ENCODE measurements around the gene SPAG16. TPM values are rescaled to one million over a fixed set of nuclear protein-coding genes. Genes with fewer than 3 reads are reported as not detected.

Gene SPAG16
- total RNA-seq, 3 donors from 2014 or later = 5.4 to 5.7 (median 5.5) TPM

GRCh38 chr2:214436470-214436869 lies 1152.2 kb downstream of the SPAG16 start:
- Mint-ChIP-seq H3K27me3 (ENCODE audit: low read depth) (no peaks in the 10 kb centered on the region), H3K9me3 (no peaks in the 10 kb centered on the region), H3K4me3 (no peak overlapping the region), H3K4me1 (ENCODE audit: low read depth) (no peaks in the 10 kb centered on the region), H3K36me3 (ENCODE audit: insufficient read depth) (no peaks in the 10 kb centered on the region)
- no peak for DNase-seq
- ATAC-seq = no peak

- no peak for ATAC-seq
- no peaks in the 10 kb centered on the region for H3K36me3 Mint-ChIP-seq (ENCODE audit: insufficient read depth)
- DNase-seq = no peak
- H3K4me3 Mint-ChIP-seq = no peak overlapping the region
- no peaks in the 10 kb centered on the region for H3K9me3 Mint-ChIP-seq
- no peaks in the 10 kb centered on the region for H3K4me1 Mint-ChIP-seq (ENCODE audit: low read depth)
- H3K27me3 Mint-ChIP-seq (ENCODE audit: low read depth) = no peaks in the 10 kb centered on the region
These were observed 1166.0 kb downstream of the SPAG16 start for GRCh38 chr2:214450118-214450894.

GRCh38 chr2:214451516-214452275 lies 1167.4 kb downstream of the SPAG16 start:
- ATAC-seq = no peak
- no peaks in the 10 kb centered on the region for H3K36me3 Mint-ChIP-seq (ENCODE audit: insufficient read depth)
- no peak overlapping the region for H3K4me3 Mint-ChIP-seq
- H3K4me1 Mint-ChIP-seq (ENCODE audit: low read depth) = no peaks in the 10 kb centered on the region
- no peaks in the 10 kb centered on the region for H3K27me3 Mint-ChIP-seq (ENCODE audit: low read depth)
- no peak for DNase-seq
- no peaks in the 10 kb centered on the region for H3K9me3 Mint-ChIP-seq

Other genes with a start within 250 kb of the SPAG16 start
- 10 to 100 TPM in 2 of 3 donors, 1 to 10 TPM in 1; 8.0 to 11.2 (median 10.5) TPM for gene IKZF2, start 132.9 kb upstream of the SPAG16 start, total RNA-seq

Measured in activated T-cell treated with anti-CD3 and anti-CD28 coated beads, Interleukin-2, amount 50 U/mL, for 4 hours (primary cell).